Stimulated activated CD8-positive, alpha-beta memory T cell treated with anti-CD3 and anti-CD28 coated beads, Interleukin-15, amount 100 ng/mL, for 24 hours (primary cell): ENCODE measurements around the gene UAP1.

Experiments used
- DNase-seq: peaks from one replicate; pipeline ENCODE4 v3.0.0-alpha.2; 2020; ENCODE audit warnings: low read depth

Gene UAP1

DNA sequence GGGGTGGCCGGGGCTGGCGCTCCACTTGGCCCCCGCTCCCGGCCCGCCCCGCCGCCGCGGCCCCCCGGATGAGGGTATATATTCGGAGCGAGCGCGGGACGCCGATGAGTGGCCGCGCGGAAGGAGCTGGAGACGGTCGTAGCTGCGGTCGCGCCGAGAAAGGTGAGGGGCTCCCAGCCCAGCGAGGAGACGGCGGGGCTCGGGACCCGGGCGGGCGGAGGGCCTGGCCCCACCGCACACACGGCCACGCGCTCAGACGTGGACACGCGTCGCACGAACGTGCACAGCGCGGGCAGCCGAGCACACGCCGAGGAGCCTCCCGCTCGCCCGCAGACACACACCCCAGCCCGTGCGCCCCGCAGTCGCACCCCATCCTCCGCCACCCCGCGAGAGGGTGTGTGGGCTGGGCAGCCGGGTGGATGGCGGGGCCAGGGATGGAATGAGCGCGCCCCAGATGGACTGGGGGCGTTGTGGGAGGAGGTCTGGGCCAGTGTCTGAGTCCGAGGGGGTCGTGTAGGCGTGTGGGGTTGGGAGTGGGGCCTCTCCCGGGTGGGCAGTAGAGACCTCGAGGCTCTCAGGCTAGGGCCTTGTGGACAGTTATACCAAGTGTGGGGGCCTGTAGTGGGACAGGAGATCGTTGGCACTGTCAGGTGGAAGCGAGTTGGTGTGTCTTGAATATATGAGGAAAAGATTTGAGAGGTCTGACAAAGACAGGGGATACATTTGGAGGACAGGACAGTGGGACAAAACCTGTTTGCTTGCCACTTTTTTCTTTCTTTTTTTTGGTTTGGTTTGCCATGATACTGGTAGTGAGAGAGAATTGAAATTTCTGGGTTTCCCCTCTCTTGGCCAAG lies at the start of gene UAP1:
UAP1 (plus strand) TSS at position 107 of the 854 bp plus-strand sequence. CDS start 4,347 bp downstream, outside the sequence.
- peak; percentile 4 for DNase-seq

GRCh38 chr1:162527314-162527713 lies 34.2 kb upstream of the UAP1 start:
- no peak for DNase-seq

DNA sequence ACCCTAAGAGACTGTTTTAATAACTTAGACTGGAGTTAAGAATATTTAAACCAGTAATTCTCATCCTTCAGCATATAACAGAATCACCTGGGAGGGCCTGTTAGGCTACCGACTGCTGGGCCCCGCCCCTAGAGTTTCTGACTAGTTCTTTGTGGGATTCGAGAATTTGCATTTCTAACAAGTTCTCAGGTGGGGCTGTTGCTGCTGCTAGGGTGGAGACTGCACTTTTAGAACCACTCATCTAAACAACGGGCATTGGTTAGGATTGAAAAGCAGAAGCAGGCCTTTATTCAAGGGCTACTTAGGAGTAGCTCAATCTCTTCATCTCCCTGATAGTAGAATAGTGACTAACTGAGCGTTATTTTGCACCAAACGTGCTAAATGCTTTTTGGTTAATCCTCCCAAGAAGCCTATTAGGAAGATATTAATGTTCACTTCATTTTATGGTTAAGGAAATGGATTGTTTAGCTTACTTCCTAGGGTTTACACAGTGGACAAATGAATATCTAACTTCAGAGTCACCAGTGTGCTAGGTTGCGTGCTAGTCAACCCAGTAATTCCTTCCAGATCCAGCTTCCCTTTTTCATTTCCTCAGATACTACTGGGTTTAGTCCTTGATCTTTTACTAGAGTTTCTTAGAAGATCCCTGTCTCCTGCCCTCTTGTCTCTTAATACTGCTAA lies 31.1 kb upstream of the UAP1 start:
- no peak for DNase-seq

DNA sequence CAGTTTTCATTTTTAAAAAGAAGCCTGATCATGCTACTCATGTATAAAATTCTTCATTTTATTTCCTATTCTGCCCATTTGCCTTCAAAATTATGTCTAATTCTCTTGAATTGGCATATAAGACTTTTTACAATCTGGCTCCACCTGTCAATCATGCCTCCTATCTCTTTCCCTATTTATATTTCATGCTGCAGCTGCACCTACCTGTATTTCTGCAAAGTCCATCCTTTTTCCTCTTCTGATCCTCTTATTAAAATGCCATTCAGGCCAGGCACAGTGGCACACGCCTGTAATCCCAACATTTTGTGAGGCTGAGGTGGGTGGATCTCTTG lies 30.6 kb upstream of the UAP1 start:
- DNase-seq: no peak

GRCh38 chr1:162535501-162535900 lies 26.0 kb upstream of the UAP1 start:
- DNase-seq: no peak

DNA sequence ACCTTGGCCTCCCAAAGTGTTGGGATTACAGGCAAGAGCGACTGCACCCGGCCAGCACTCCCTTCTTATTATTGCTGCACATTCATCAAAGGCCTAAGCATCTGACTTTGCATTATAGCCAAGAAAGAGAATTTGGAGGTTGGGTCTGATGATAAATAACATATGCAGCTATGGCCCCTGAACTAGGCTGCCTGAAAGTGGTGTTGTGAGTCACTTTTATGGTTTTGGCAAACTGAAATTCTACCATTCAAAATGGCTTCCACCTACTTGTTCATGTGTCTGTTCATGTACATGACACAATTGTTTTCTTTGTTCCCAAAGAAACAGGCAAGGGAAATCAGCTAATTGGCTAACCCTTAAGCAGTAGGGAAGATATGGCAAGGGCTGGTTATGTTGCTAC lies 25.0 kb upstream of the UAP1 start:
- DNase-seq: no peak

DNA sequence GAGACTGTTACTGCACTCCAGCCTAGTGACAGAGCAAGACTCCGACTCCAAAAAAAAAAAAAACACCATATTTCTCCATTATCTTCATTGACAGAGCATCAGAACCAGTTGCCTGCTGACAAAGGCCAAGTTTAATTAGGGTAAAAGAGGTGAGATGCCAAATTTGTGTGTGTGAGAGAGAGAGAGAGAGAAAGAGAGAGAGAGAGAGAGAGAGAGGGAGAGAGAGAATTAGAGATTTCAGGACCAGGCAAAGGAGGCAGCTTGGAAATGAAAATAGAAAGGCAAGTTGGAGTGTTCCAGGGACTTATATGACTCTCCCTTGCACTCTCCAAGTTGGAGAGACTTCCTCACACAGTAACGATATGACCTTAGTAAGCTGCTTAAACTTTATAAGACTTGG lies 24.3 kb upstream of the UAP1 start:
- DNase-seq: no peak

GRCh38 chr1:162538815-162539431 lies 22.6 kb upstream of the UAP1 start:
- no peak for DNase-seq

DNA sequence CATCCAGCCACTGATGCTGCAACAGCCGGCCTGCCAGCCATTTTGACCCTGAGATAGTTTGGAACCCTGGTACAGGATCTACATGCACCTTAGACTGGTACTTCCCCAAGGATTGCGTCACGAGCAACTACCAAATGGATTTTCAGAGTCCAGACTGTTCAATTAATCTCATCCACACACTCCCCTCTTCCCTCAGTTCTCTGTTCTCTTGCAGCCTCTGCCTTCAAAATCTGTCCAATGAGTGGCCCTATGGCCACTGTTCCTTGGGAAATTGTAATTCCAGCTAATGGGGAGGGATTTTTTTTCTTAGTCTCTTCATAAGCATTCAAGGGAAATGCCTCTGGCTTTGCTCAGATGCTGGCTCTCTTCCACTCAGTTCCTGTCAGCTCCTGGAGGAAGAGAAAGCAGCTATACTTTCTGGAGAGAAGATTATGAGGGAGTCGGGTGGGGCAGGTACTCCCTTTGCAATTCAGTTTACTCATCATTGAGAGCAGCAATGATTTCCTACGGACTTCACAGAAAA lies 19.8 kb upstream of the UAP1 start:
- DNase-seq: no peak

- DNase-seq: no peak
Observed at GRCh38 chr1:162543228-162543627, 18.3 kb upstream of the UAP1 start.

DNA sequence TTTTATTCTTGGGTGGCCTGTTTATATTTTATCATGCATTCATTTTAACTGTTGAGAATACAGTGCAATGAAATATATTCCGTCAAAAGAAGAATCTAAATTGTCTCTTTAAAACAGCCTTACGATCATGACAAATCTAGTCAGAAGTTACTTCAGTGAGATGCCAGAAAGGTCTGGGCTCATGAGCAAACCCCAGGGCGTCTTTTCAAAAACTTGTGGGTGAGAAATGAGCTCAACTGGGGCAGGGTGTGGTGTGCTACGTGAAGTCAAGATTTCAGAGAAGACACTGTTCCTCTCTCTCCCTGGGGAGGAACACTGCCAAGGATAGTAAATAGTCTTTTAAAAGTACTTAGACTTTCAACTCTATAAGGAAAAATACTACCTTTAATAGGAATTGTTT lies 13.4 kb upstream of the UAP1 start:
- DNase-seq: no peak

DNA sequence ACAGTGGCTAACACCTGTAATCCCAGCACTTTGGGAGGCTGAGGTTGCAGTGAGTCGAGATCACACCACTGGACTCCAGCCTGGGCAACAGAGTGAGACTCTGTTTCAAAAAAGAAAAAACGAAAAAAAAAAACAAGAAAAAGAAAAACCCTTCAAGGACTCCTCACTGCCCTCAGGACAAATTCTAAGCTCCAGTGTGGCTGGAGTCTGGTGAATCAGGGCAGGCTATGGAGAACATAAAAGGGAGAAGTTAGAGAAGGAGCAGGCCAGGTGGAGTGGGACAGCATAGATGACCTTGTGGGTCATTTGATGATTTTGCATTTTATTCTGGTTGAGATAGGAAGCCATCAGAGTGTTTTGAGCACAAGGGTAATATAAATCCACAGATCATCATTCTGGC lies 12.5 kb upstream of the UAP1 start:
- no peak for DNase-seq

GRCh38 chr1:162550925-162551324 lies 10.6 kb upstream of the UAP1 start:
- no peak for DNase-seq

DNA sequence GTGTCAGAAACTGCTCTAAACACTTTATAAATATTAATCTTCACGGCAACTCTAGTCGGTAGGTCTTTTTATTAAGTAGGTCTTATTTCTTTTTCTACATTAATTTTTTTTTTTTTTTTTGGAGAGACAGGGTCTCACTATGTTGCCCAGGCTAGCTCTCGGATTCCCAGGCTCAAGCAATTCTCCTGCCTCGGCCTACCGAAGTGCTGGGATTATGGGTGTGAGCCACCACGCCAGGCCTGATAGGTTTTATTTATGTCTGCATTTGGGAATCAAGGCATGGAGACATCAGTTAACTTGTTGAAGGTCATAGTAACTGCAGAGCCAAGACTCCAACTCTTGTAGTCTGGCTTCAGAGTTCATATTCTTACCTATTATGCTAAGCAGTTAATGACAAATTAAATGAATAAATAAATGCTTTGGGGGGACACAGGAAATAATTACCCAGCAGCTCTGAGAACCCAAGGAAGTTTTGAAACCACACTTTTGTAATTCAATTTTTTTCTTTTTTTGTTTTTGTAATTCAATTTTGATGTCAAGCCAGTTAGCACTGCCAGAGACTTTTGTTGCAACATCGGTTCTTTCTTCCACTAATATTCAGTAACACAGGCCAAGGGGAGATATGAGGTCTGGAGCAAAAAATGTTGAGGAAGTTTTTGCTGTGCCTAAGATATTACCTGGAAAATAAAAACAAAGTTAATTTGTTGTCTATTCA lies 9.4 kb upstream of the UAP1 start:
- no peak for DNase-seq

- no peak for DNase-seq
Observed at GRCh38 chr1:162552684-162553252, 8.8 kb upstream of the UAP1 start.

- no peak for DNase-seq
Observed at GRCh38 chr1:162554258-162554657, 7.3 kb upstream of the UAP1 start.

DNA sequence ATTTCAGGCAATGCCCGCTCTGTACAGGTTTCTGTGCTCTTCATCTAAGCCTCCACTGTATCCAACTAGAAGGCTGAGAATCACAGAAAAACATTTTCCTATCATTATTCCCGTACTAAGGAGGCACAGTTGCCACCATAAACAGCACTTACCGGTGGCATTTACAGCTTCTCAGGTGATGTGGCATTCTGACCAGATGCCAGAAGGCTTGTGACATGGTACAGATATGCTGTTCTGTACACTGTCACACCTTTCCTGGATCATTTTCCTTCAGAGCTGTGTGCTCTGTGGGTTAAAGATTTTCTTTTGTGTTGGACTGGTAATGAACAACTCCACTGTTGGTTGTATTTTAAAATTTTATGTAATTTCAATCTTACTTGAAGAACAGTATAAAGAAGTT lies 4.0 kb upstream of the UAP1 start:
- DNase-seq: no peak

DNA sequence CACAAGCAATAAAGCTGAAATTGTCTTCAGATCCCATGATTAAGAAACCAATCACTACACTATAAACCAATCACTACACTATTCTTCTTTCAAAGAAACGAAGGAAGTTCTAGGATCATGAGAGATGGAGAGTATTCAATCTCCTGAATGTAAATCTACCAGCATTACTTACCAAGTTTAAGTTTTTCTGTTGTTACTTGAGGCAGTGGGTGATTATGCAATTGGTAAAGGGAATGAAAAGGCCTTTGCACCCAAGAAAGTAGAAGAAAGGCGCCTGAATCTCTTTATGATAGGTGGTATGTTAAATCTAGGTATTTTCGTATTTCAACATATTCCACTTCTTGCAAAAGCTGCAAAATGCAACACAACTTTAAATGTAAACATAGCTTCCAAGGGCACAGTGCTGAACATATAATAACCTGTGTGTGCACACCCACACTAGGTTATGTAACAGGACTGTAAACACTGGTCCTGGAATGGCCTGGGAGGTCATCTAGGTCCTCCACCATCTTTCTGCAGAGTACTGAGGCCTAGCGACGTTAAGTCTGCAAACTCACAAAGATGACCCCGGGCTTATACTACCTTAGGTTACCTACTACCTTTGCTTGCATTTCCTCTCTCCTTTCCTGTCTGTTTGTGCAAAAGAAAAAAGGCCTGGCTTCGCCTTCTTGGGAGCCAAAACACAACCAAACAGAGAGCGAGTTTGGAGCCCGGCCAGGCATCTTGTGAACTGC lies 1.1 kb upstream of the UAP1 start:
- DNase-seq: no peak

GRCh38 chr1:162561037-162561615 lies 396 bp upstream of the UAP1 start:
- peak; percentile 96 for DNase-seq

- no peak for DNase-seq
Observed at GRCh38 chr1:162562470-162562828, 927 bp downstream of the UAP1 start.

GRCh38 chr1:162564762-162565218 lies 3.3 kb downstream of the UAP1 start:
- DNase-seq: no peak
